ENCODE measurements around the gene GGA2. TPM values are rescaled to one million over a fixed set of nuclear protein-coding genes. Genes with fewer than 3 reads are reported as not detected.

GGA2 gene
- total and polyA plus RNA-seq, 3 donors from 2014 or later: 47.2 to 71.9 (median 60.6) TPM

DNA sequence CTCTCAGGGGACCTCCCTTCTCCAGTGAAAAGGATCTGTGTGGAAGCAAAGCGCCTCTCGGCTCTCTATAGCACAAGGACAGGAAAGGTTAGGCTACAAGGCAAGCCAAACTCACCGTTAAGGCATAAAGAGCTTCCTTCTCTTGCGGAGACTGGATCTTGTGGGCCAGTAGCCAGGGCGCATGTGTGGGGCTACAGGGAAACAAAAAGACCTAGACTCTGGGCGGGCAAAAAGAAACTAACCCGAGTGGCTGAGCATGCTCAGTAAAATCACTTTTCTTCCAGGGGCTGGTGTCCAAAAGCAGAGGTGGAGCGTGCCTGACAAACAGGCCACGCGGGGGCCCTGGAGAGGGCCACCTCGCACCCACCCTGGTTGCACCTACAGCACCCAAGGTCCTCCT lies 16.1 kb downstream of the GGA2 start:
- TF ChIP-seq CTCF (IDR thresholded peaks at IDR 0.05): no peak
- TF ChIP-seq POLR2A (IDR thresholded peaks at IDR 0.05): no peak
- no peak overlapping the region for H3K4me3 ChIP-seq
- WGBS, 2 donors: 87 to 92% methylated on average over 11 of the region's 11 CpGs
- no peaks in the 10 kb centered on the region for H3K9me3 ChIP-seq
- H3K27ac ChIP-seq: no peak overlapping the region
- no peaks in the 10 kb centered on the region for H3K36me3 ChIP-seq (ENCODE audit: low read depth, missing control alignments)
- no peaks in the 10 kb centered on the region for H3K27me3 ChIP-seq
- no peaks in the 10 kb centered on the region for H3K4me1 ChIP-seq
- no peak for DNase-seq
- intact Hi-C loops (cut with DNase I; ENCODE audit: low total_unique reads): no loop called here

- WGBS, 2 donors: 77 to 81% methylated on average over 14 of the region's 14 CpGs
- Histone ChIP-seq H3K27ac (no peak overlapping the region), H3K27me3 (no peaks in the 10 kb centered on the region), H3K4me3 (no peak overlapping the region), H3K36me3 (ENCODE audit: low read depth, missing control alignments) (no peaks in the 10 kb centered on the region), H3K9me3 (no peaks in the 10 kb centered on the region), H3K4me1 (no peaks in the 10 kb centered on the region)
- no peak for DNase-seq
- TF ChIP-seq CTCF (IDR thresholded peaks at IDR 0.05): no peak
- no peak for TF ChIP-seq POLR2A (IDR thresholded peaks at IDR 0.05)
- intact Hi-C loops (cut with DNase I; ENCODE audit: low total_unique reads): no loop called here
Measured at GRCh38 chr16:23491490-23492391, 18.6 kb downstream of the GGA2 start.

GRCh38 chr16:23486480-23486879 lies 23.8 kb downstream of the GGA2 start:
- no peak for TF ChIP-seq CTCF (IDR thresholded peaks at IDR 0.05)
- TF ChIP-seq POLR2A (IDR thresholded peaks at IDR 0.05): no peak
- no peaks in the 10 kb centered on the region for H3K9me3 ChIP-seq
- H3K36me3 ChIP-seq (ENCODE audit: low read depth, missing control alignments): no peaks in the 10 kb centered on the region
- no peaks in the 10 kb centered on the region for H3K27me3 ChIP-seq
- H3K27ac ChIP-seq: no peak overlapping the region
- 88 to 89% methylated on average over 5 of the region's 5 CpGs for WGBS, 2 donors
- no peak overlapping the region for H3K4me3 ChIP-seq
- no peak for DNase-seq
- no peaks in the 10 kb centered on the region for H3K4me1 ChIP-seq
- intact Hi-C loops (cut with DNase I; ENCODE audit: low total_unique reads): no loop called here

- 95 to 96% methylated on average over 8 of the region's 8 CpGs for WGBS, 2 donors
- H3K4me1 ChIP-seq: no peaks in the 10 kb centered on the region
- H3K27ac ChIP-seq: no peak overlapping the region
- H3K9me3 ChIP-seq: no peaks in the 10 kb centered on the region
- TF ChIP-seq CTCF (IDR thresholded peaks at IDR 0.05) (no peak), POLR2A (IDR thresholded peaks at IDR 0.05) (no peak)
- H3K27me3 ChIP-seq: no peaks in the 10 kb centered on the region
- H3K36me3 ChIP-seq (ENCODE audit: low read depth, missing control alignments): no peaks in the 10 kb centered on the region
- no peak overlapping the region for H3K4me3 ChIP-seq
- intact Hi-C loops (cut with DNase I; ENCODE audit: low total_unique reads): no loop called here
- DNase-seq: no peak
Measured at GRCh38 chr16:23485841-23486240, 24.5 kb downstream of the GGA2 start.

- Histone ChIP-seq H3K4me3 (no peak overlapping the region), H3K27me3 (no peaks in the 10 kb centered on the region), H3K4me1 (no peaks in the 10 kb centered on the region), H3K27ac (no peak overlapping the region), H3K9me3 (no peaks in the 10 kb centered on the region), H3K36me3 (ENCODE audit: low read depth, missing control alignments) (no peaks in the 10 kb centered on the region)
- TF ChIP-seq POLR2A (IDR thresholded peaks at IDR 0.05): no peak
- no peak for TF ChIP-seq CTCF (IDR thresholded peaks at IDR 0.05)
- intact Hi-C loops (cut with DNase I; ENCODE audit: low total_unique reads): no loop called here
- WGBS, 2 donors: 87 to 93% methylated on average over 2 of the region's 2 CpGs
- no peak for DNase-seq
Measured at GRCh38 chr16:23485257-23485614, 25.1 kb downstream of the GGA2 start.
